HEK293 (cell line): ENCODE results near the gene KIF26B.

Experiments used
- CTCF ChIA-PET: fragments of 350-600 bp; formaldehyde crosslinking; extraction: SDS; loops from one replicate; lab custom pipeline; 2021; ENCODE audit warnings: antibody characterized with exemption; lab: Yijun Ruan, JAX
- POLR2A ChIA-PET: fragments of 300-600 bp; formaldehyde crosslinking; extraction: SDS; loops from one replicate; lab custom pipeline; 2020; ENCODE audit warnings: antibody characterized with exemption, inconsistent platforms; lab: Yijun Ruan, JAX
- H3K27ac ChIP-seq: fragments of 200-500 bp; sonication (Bioruptor generic); 2 replicates; pipeline ENCODE4 v1.5.1; 2014; ENCODE audit warnings: low read depth, low read length, control low read depth, inconsistent platforms; ENCODE audit errors: extremely low read depth
- H3K36me3 ChIP-seq, 2 experiments: fragments of 200-500 bp in 1 of 2; sonication (Bioruptor generic) in 1 of 2; 1 replicate in 1 of 2; 2 replicates in 1 of 2; pipeline ENCODE4 v1.5.1; 2014 to 2017; ENCODE audit warnings: inconsistent platforms in 2 of 2, low read length in 2 of 2; ENCODE audit not compliant: control insufficient read depth in 2 of 2, insufficient read depth in 1 of 2
- H3K4me1 ChIP-seq: fragments of 200-500 bp; sonication (Bioruptor generic); 2 replicates; pipeline ENCODE4 v1.5.1; 2014; ENCODE audit warnings: mild to moderate bottlenecking, low read length, inconsistent platforms; ENCODE audit not compliant: control insufficient read depth, insufficient read depth
- H3K4me3 ChIP-seq: 2 replicates; pipeline ENCODE4 v1.5.1; 2011; ENCODE audit warnings: low read depth, mild to moderate bottlenecking, control low read depth, low read length, moderate library complexity
- H3K9me3 ChIP-seq: fragments of 200-500 bp; sonication (Bioruptor generic); 2 replicates; pipeline ENCODE4 v1.5.1; 2014; ENCODE audit warnings: low read depth, low read length, inconsistent platforms; ENCODE audit not compliant: control insufficient read depth, insufficient read depth
- GLI4 ChIP-seq: fragments of 450-650 bp; formaldehyde crosslinking; IDR thresholded peaks from 2 replicates; pipeline ENCODE4 v1.5.1; 2016; ENCODE audit warnings: missing biosample characterization, missing genetic modification characterization
- HOXD13 ChIP-seq: sonication (generic); formaldehyde crosslinking; IDR thresholded peaks from 2 replicates; pipeline ENCODE4 v1.8.0; 2022; ENCODE audit warnings: missing genetic modification reagents, borderline replicate concordance
- SCRT2 ChIP-seq: fragments of 450-650 bp; formaldehyde crosslinking; IDR thresholded peaks from 2 replicates; pipeline ENCODE4 v1.5.1; 2016; ENCODE audit warnings: missing biosample characterization, missing genetic modification characterization
- TRIM28 ChIP-seq: IDR thresholded peaks from 2 replicates; pipeline ENCODE4 v1.6.1; 2011; ENCODE audit warnings: low read length, control low read depth, borderline replicate concordance
- ZBTB17 ChIP-seq: fragments of 450-650 bp; formaldehyde crosslinking; IDR thresholded peaks from 2 replicates; pipeline ENCODE4 v1.5.1; 2016; ENCODE audit warnings: missing biosample characterization, missing genetic modification characterization
- ZBTB20 ChIP-seq: fragments of 450-650 bp; formaldehyde crosslinking; IDR thresholded peaks from 2 replicates; pipeline ENCODE4 v1.5.1; 2016; ENCODE audit warnings: missing biosample characterization, missing genetic modification characterization
- ZFP37 ChIP-seq: fragments of 450-650 bp; formaldehyde crosslinking; IDR thresholded peaks from 2 replicates; pipeline ENCODE4 v1.5.1; 2016; ENCODE audit warnings: missing biosample characterization, missing genetic modification characterization
- ZNF16 ChIP-seq: fragments of 450-650 bp; formaldehyde crosslinking; IDR thresholded peaks from 2 replicates; pipeline ENCODE4 v1.5.1; 2016; ENCODE audit warnings: low read depth, missing biosample characterization, missing genetic modification characterization
- ZNF169 ChIP-seq: fragments of 450-650 bp; formaldehyde crosslinking; IDR thresholded peaks from 2 replicates; pipeline ENCODE4 v1.5.1; 2016; ENCODE audit warnings: missing biosample characterization, missing genetic modification characterization
- ZNF354C ChIP-seq: fragments of 450-650 bp; formaldehyde crosslinking; IDR thresholded peaks from 2 replicates; pipeline ENCODE4 v1.5.1; 2016; ENCODE audit warnings: missing biosample characterization, missing genetic modification characterization, low read depth, borderline replicate concordance
- ZNF48 ChIP-seq: fragments of 450-650 bp; formaldehyde crosslinking; IDR thresholded peaks from 2 replicates; pipeline ENCODE4 v1.5.1; 2016; ENCODE audit warnings: missing biosample characterization, missing genetic modification characterization
- ZNF596 ChIP-seq: fragments of 450-650 bp; IDR thresholded peaks from 2 replicates; pipeline ENCODE4 v1.5.0; 2018; ENCODE audit warnings: missing biosample characterization, mild to moderate bottlenecking, missing genetic modification characterization, moderate library complexity
- ZNF621 ChIP-seq: fragments of 450-650 bp; formaldehyde crosslinking; IDR thresholded peaks from 2 replicates; pipeline ENCODE4 v1.5.1; 2017; ENCODE audit warnings: missing biosample characterization, missing genetic modification characterization
- ZNF629 ChIP-seq: fragments of 450-650 bp; formaldehyde crosslinking; IDR thresholded peaks from 2 replicates; pipeline ENCODE4 v1.5.1; 2017; ENCODE audit warnings: missing biosample characterization, missing genetic modification characterization
- ZNF843 ChIP-seq: fragments of 450-650 bp; formaldehyde crosslinking; IDR thresholded peaks from 2 replicates; pipeline ENCODE4 v1.5.1; 2016; ENCODE audit warnings: missing biosample characterization, missing genetic modification characterization
- ZSCAN16 ChIP-seq: fragments of 450-650 bp; formaldehyde crosslinking; IDR thresholded peaks from 2 replicates; pipeline ENCODE4 v1.5.1; 2016; ENCODE audit warnings: missing biosample characterization, missing genetic modification characterization
- TF ChIP-seq, protein P1 (sequence below): fragments of 450-650 bp; formaldehyde crosslinking; IDR thresholded peaks from 2 replicates; pipeline ENCODE4 v1.5.1; 2016; ENCODE audit warnings: missing biosample characterization, missing genetic modification characterization
- TF ChIP-seq, protein P2 (sequence below): fragments of 450-650 bp; formaldehyde crosslinking; IDR thresholded peaks from 2 replicates; pipeline ENCODE4 v1.5.1; 2016; ENCODE audit warnings: missing biosample characterization, missing genetic modification characterization
- TF ChIP-seq, protein P3 (sequence below): fragments of 450-650 bp; formaldehyde crosslinking; IDR thresholded peaks from 2 replicates; pipeline ENCODE4 v1.5.1; 2016; ENCODE audit warnings: missing biosample characterization, missing genetic modification characterization
- TF ChIP-seq, protein P4 (sequence below): fragments of 450-650 bp; formaldehyde crosslinking; IDR thresholded peaks from 2 replicates; pipeline ENCODE4 v1.5.1; 2016; ENCODE audit warnings: missing biosample characterization, missing genetic modification characterization
- TF ChIP-seq, protein P5 (sequence below): fragments of 450-650 bp; formaldehyde crosslinking; conservative IDR thresholded peaks from 2 replicates; pipeline ENCODE4 v1.5.1; 2016; ENCODE audit warnings: low read depth, missing biosample characterization, missing genetic modification characterization

KIF26B gene

DNA sequence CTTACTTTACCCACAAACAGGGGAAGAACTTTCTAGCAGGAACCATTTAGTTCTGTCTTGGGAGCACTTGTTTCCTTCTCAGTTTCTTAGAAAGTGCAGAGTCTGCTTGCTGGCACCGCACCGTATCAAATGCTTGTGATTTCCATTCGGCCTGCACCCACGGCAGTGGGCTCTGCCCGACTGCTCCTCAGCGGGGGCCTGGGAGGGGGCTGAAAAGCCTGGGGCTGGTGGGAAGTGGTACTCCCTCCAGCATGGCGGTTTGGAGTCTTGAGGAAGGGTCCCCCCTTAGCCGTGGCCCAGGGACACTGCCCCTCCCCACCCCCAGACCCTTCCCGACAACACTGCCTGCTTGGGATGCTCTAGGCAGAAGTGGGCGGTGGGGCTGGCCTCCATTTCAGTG lies 57.0 kb downstream of the KIF26B start (continued):
- TF ChIP-seq, protein P1, sequence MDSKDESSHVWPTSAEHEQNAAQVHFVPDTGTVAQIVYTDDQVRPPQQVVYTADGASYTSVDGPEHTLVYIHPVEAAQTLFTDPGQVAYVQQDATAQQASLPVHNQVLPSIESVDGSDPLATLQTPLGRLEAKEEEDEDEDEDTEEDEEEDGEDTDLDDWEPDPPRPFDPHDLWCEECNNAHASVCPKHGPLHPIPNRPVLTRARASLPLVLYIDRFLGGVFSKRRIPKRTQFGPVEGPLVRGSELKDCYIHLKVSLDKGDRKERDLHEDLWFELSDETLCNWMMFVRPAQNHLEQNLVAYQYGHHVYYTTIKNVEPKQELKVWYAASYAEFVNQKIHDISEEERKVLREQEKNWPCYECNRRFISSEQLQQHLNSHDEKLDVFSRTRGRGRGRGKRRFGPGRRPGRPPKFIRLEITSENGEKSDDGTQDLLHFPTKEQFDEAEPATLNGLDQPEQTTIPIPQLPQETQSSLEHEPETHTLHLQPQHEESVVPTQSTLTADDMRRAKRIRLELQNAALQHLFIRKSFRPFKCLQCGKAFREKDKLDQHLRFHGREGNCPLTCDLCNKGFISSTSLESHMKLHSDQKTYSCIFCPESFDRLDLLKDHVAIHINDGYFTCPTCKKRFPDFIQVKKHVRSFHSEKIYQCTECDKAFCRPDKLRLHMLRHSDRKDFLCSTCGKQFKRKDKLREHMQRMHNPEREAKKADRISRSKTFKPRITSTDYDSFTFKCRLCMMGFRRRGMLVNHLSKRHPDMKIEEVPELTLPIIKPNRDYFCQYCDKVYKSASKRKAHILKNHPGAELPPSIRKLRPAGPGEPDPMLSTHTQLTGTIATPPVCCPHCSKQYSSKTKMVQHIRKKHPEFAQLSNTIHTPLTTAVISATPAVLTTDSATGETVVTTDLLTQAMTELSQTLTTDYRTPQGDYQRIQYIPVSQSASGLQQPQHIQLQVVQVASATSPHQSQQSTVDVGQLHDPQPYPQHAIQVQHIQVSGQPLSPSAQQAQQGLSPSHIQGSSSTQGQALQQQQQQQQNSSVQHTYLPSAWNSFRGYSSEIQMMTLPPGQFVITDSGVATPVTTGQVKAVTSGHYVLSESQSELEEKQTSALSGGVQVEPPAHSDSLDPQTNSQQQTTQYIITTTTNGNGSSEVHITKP (tag by site-specific recombination) = no peak
- TF ChIP-seq, protein P2, sequence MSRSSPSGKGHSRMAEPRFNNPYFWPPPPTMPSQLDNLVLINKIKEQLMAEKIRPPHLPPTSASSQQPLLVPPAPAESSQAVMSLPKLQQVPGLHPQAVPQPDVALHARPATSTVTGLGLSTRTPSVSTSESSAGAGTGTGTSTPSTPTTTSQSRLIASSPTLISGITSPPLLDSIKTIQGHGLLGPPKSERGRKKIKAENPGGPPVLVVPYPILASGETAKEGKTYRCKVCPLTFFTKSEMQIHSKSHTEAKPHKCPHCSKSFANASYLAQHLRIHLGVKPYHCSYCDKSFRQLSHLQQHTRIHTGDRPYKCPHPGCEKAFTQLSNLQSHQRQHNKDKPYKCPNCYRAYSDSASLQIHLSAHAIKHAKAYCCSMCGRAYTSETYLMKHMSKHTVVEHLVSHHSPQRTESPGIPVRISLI = no peak
- TF ChIP-seq ZNF843 (tag by site-specific recombination) (no peak), ZNF16 (tag by site-specific recombination) (no peak), ZNF354C (tag by site-specific recombination) (no peak), ZBTB20 (tag by site-specific recombination) (no peak), ZNF48 (tag by site-specific recombination) (no peak), GLI4 (no peak), ZBTB17 (tag by site-specific recombination) (no peak)
- TF ChIP-seq, protein P3, sequence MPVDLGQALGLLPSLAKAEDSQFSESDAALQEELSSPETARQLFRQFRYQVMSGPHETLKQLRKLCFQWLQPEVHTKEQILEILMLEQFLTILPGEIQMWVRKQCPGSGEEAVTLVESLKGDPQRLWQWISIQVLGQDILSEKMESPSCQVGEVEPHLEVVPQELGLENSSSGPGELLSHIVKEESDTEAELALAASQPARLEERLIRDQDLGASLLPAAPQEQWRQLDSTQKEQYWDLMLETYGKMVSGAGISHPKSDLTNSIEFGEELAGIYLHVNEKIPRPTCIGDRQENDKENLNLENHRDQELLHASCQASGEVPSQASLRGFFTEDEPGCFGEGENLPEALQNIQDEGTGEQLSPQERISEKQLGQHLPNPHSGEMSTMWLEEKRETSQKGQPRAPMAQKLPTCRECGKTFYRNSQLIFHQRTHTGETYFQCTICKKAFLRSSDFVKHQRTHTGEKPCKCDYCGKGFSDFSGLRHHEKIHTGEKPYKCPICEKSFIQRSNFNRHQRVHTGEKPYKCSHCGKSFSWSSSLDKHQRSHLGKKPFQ = no peak

DNA sequence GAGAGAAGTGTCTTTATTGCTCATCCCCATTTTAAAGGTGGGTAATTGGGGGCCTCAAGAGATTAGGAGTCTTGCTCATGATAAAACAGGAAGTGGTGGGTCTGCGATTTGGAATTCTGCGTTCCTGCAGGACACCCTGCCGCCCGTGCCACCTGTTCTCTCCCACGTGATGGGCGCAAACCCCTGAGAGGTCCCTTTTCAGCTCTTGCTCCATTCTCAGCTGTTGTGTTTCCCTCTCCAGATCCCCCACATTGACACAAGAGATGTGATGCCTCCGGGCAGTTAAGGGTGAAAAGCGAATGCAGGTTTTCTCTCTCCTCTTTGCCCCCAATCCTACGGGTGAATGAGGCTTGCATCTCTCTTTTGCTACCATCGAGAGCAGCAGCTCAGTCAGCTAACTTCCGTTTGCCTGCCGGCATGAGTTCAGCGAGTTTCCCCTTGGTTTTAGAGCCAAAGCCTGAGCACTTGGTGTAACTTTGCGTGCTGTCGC lies 57.5 kb downstream of the KIF26B start:
- ChIA-PET POLR2A (no interaction called here), CTCF (no interaction called here)
- Histone ChIP-seq H3K9me3 (no peaks in the 10 kb centered on the region), H3K4me1 (no peaks in the 10 kb centered on the region), H3K27ac (no peak overlapping the region), H3K36me3 (no peaks in the 10 kb centered on the region), H3K4me3 (no peak overlapping the region)
- TF ChIP-seq, protein P1 (tag by site-specific recombination) = no peak
- TF ChIP-seq TRIM28 (no peak), ZNF629 (tag by site-specific recombination) (no peak), HOXD13 (CRISPR knock-in tag) (no peak), SCRT2 (tag by site-specific recombination) (no peak), ZNF169 (no peak), ZNF621 (no peak), ZNF596 (tag by site-specific recombination) (no peak), ZFP37 (tag by site-specific recombination) (no peak), ZSCAN16 (tag by site-specific recombination) (no peak)
- TF ChIP-seq, protein P4, sequence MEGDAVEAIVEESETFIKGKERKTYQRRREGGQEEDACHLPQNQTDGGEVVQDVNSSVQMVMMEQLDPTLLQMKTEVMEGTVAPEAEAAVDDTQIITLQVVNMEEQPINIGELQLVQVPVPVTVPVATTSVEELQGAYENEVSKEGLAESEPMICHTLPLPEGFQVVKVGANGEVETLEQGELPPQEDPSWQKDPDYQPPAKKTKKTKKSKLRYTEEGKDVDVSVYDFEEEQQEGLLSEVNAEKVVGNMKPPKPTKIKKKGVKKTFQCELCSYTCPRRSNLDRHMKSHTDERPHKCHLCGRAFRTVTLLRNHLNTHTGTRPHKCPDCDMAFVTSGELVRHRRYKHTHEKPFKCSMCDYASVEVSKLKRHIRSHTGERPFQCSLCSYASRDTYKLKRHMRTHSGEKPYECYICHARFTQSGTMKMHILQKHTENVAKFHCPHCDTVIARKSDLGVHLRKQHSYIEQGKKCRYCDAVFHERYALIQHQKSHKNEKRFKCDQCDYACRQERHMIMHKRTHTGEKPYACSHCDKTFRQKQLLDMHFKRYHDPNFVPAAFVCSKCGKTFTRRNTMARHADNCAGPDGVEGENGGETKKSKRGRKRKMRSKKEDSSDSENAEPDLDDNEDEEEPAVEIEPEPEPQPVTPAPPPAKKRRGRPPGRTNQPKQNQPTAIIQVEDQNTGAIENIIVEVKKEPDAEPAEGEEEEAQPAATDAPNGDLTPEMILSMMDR = no peak
- TF ChIP-seq, protein P5, sequence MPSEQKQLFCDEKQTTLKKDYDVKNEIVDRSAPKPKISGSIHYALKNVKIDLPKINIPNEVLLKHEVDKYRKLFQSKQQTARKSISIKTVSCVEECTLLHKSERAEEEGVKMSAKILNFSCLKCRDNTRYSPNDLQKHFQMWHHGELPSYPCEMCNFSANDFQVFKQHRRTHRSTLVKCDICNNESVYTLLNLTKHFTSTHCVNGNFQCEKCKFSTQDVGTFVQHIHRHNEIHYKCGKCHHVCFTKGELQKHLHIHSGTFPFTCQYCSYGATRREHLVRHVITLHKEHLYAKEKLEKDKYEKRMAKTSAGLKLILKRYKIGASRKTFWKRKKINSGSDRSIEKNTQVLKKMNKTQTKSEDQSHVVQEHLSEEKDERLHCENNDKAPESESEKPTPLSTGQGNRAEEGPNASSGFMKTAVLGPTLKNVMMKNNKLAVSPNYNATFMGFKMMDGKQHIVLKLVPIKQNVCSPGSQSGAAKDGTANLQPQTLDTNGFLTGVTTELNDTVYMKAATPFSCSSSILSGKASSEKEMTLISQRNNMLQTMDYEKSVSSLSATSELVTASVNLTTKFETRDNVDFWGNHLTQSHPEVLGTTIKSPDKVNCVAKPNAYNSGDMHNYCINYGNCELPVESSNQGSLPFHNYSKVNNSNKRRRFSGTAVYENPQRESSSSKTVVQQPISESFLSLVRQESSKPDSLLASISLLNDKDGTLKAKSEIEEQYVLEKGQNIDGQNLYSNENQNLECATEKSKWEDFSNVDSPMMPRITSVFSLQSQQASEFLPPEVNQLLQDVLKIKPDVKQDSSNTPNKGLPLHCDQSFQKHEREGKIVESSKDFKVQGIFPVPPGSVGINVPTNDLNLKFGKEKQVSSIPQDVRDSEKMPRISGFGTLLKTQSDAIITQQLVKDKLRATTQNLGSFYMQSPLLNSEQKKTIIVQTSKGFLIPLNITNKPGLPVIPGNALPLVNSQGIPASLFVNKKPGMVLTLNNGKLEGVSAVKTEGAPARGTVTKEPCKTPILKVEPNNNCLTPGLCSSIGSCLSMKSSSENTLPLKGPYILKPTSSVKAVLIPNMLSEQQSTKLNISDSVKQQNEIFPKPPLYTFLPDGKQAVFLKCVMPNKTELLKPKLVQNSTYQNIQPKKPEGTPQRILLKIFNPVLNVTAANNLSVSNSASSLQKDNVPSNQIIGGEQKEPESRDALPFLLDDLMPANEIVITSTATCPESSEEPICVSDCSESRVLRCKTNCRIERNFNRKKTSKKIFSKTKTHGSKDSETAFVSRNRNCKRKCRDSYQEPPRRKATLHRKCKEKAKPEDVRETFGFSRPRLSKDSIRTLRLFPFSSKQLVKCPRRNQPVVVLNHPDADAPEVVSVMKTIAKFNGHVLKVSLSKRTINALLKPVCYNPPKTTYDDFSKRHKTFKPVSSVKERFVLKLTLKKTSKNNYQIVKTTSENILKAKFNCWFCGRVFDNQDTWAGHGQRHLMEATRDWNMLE (tag by site-specific recombination) = no peak
